ENCODE results near the gene CUBN.

CUBN gene

GRCh38 chr10:16909961-16910792 lies 219.4 kb downstream of the CUBN start:
- Histone ChIP-seq H3K9me3 (no peaks in the 10 kb centered on the region), H3K27ac (no peak overlapping the region), H3K4me3 (no peak overlapping the region), H3K4me1 (peaks cover 0 to 5% (median 0%) of the 10 kb centered on the region in 4 donors), H3K27me3 (no peaks in the 10 kb centered on the region), H3K36me3 (no peaks in the 10 kb centered on the region)
- intact Hi-C loops (cut with DNase I; ENCODE audit: low total_unique reads) = no loop called here
- no peak for TF ChIP-seq CTCF (IDR thresholded peaks at IDR 0.05)
- DNase-seq = no peak

GRCh38 chr10:16909271-16909767 lies 220.3 kb downstream of the CUBN start:
- no peaks in the 10 kb centered on the region for H3K36me3 ChIP-seq
- no peak overlapping the region for H3K27ac ChIP-seq
- no peak for TF ChIP-seq CTCF (IDR thresholded peaks at IDR 0.05)
- H3K4me1 ChIP-seq = peaks cover 0 to 5% (median 0%) of the 10 kb centered on the region in 4 donors
- H3K9me3 ChIP-seq = no peaks in the 10 kb centered on the region
- intact Hi-C loops (cut with DNase I; ENCODE audit: low total_unique reads) = no loop called here
- DNase-seq = no peak
- no peaks in the 10 kb centered on the region for H3K27me3 ChIP-seq
- no peak overlapping the region for H3K4me3 ChIP-seq

- H3K4me3 ChIP-seq = no peak overlapping the region
- TF ChIP-seq CTCF (IDR thresholded peaks at IDR 0.05) = no peak
- no peak for DNase-seq
- H3K27me3 ChIP-seq = no peaks in the 10 kb centered on the region
- no peak overlapping the region for H3K27ac ChIP-seq
- peaks cover 0 to 5% (median 0%) of the 10 kb centered on the region in 4 donors for H3K4me1 ChIP-seq
- no peaks in the 10 kb centered on the region for H3K36me3 ChIP-seq
- intact Hi-C loops (cut with DNase I; ENCODE audit: low total_unique reads) = no loop called here
- no peaks in the 10 kb centered on the region for H3K9me3 ChIP-seq
Observed at GRCh38 chr10:16907687-16908086, 221.9 kb downstream of the CUBN start.

- Histone ChIP-seq H3K36me3 (no peaks in the 10 kb centered on the region), H3K27ac (no peak overlapping the region), H3K27me3 (no peaks in the 10 kb centered on the region), H3K4me3 (no peak overlapping the region), H3K4me1 (peaks cover 0 to 5% (median 0%) of the 10 kb centered on the region in 4 donors), H3K9me3 (no peaks in the 10 kb centered on the region)
- no peak for DNase-seq
- no peak for TF ChIP-seq CTCF (IDR thresholded peaks at IDR 0.05)
- intact Hi-C loops (cut with DNase I; ENCODE audit: low total_unique reads) = no loop called here
Observed at GRCh38 chr10:16905320-16905719, 224.3 kb downstream of the CUBN start.

- no peak for TF ChIP-seq CTCF (IDR thresholded peaks at IDR 0.05)
- no peak for DNase-seq
- H3K27ac ChIP-seq = no peak overlapping the region
Observed at GRCh38 chr10:16904639-16905061, 225.0 kb downstream of the CUBN start.

More at GRCh38 chr10:16904639-16905061, 225.0 kb downstream of the CUBN start:
- intact Hi-C loops (cut with DNase I; ENCODE audit: low total_unique reads) = no loop called here
- Histone ChIP-seq H3K9me3 (no peaks in the 10 kb centered on the region), H3K27me3 (no peaks in the 10 kb centered on the region), H3K36me3 (no peaks in the 10 kb centered on the region), H3K4me1 (peaks cover 0 to 3% (median 0%) of the 10 kb centered on the region in 4 donors), H3K4me3 (no peak overlapping the region)
